HG02642 (cell line): ENCODE data around the gene IQGAP1.

Source experiments
- ATAC-seq: cut with Tn5 transposase; IDR thresholded peaks from one replicate; pipeline ENCODE4 v1.9.1; 2021; ENCODE audit warnings: mild to moderate bottlenecking; ENCODE audit not compliant: unreplicated experiment, poor library complexity

The IQGAP1 gene

DNA sequence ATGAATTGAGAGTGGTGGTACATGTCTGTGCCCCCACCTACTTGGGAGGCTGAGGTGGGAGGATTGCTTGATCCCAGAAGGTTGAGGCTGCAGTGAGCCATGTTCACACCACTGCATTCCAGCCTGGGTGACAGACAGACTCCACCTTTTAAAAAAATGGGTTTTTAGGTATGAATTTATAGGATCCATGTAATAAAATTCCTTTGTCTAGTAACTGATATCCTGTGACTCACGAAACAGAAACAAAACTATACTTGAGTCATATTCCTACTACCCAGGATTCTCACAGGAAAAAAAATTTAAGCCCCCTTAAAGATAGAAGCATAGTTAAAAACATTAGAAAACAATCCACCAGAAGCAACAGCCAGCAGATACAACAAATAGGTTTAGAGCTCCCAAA, 131.6 kb downstream of the IQGAP1 start:
- no peak for ATAC-seq

DNA sequence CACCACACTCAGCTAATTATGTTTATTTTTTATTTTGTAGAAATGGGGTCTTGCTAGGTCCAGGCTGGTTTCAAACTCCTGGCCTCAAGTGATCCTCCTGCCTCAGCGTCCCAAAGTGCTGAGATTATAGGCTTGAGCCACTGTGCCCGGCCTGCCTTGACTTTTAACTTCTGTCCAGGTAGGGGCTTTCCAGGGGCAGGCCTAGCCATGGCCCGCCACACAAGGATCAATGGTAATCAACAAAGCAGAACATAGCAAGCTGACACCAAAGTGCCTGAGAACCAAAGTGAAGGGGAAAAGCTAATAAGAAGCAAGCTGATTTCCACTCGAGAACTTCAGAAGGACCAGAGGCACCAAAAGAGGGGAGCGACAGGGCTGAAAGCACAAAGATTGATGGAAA, 132.3 kb downstream of the IQGAP1 start:
- no peak for ATAC-seq

DNA sequence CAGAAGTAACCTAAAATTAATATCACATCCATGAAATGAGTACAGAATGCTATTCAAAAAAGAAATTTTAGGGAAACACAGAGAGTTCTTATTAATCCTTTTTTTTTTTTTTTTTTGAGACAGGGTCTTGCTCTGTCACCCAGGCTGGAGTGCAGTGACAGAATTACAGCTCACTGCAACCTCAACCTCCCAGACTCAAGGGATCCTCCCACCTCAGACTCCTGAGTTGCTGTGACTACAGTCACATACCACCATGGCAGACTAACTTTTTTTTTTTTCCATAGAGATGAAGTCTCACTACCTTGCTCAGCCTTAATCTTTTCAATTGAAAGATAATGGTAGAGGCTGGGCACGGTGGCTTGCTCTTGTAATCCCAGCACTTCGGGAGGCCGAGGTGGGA, 135.3 kb downstream of the IQGAP1 start:
- no peak for ATAC-seq

DNA sequence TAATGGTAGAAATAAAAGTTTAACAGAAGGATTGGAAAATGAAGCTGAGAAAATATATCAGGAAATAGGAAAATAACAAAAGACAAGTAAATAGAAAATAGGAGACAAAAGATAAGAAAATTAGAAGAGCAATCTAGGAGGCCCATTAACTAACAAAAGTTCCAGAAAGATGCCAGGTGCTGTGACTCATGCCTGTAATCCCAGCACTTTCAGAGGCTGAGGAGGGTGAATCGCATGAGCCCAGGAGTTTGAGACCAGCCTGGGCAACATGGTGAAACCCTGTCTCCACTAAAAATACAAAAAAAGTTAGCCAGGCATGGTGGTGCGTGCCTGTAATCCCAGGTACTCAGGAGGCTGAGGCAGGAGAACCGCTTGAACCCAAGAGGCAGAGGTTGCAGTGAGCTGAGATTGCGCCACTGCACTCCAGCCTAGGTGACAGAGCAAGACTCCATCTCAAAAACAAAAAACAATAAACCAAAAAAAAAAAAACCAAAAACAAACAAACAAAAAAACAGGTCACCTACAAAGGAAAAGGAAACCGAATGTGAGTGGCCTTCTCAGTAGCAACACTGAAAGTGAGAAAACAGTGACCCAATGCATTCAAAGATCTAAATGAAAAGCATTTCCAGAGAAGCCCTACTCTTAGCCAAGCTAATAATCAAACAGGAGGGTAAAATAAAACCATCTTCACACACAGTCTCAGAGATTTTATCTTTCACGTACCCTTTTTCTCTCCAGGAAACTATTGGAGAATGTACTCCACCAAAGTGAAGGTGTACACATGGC, 136.2 kb downstream of the IQGAP1 start:
- ATAC-seq: peak; percentile 54

DNA sequence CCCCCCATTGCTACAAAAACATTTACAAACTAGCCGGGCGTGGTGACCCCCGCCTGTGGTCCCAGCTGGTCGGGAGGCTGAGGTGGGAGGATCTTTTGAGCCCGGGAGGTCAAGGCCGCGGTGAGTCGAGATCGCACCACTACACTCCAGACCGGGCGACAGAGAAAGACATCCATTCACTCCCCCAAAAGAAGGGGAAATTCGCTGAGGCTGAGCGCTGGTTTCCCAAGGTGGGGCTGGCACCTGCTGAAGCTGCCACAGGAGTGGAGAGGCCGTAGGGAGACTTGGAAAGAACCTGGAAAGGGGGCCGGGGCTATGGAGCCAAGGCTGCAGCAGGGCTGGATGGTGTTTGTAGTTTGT, 140.9 kb downstream of the IQGAP1 start:
- ATAC-seq: no peak

- ATAC-seq: peak; percentile 83
Measured at GRCh38 chr15:90529371-90530249, 141.6 kb downstream of the IQGAP1 start, which contains the start of gene CRTC3. Gene CRTC3, plus strand, starts transcription at chr15:90529923. Its CDS starts 149 bp downstream, at chr15:90530072.

GRCh38 chr15:90530250-90531051, 142.4 kb downstream of the IQGAP1 start:
- ATAC-seq: peak; percentile 47

GRCh38 chr15:90531147-90531546, 143.1 kb downstream of the IQGAP1 start:
- ATAC-seq: no peak

DNA sequence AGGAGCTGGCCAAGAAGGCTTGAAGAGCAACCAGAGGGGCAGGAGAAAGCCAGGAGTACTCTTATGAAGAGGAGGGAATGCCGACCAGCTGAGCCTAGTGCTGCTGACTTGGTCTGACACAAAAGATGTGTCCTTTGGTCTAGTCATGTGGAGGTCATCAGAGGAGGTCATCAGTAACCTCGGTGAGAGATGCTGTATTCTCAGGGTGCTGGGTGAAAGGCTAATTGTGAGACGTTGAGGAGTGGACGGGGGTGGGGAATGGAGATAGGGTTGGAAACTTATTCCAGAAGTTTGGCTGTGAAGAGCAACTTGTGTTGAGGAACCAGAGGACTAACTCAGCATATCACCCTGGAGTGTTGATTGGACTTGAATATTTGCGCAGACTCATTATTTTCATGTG, 147.2 kb downstream of the IQGAP1 start:
- no peak for ATAC-seq

- no peak for ATAC-seq
Measured at GRCh38 chr15:90539789-90540188, 151.7 kb downstream of the IQGAP1 start.

DNA sequence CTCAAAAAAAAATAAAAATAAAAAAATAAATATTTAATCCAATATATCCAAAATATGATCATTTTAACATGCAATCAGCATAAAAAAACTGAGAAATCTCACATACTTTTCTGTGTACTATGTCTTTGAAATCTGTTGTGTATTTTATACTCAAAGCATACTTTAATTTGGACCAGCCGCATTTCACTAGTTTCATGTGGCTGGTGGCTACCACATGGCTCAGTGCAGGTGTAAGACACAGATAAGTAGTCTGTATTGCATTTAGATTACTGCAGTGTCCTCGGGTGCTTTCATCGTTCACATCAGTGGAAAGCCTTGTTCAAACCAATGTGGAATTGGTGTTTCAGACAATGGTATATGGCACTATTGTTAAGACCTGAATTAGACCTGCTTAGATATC, 152.7 kb downstream of the IQGAP1 start:
- ATAC-seq: no peak

DNA sequence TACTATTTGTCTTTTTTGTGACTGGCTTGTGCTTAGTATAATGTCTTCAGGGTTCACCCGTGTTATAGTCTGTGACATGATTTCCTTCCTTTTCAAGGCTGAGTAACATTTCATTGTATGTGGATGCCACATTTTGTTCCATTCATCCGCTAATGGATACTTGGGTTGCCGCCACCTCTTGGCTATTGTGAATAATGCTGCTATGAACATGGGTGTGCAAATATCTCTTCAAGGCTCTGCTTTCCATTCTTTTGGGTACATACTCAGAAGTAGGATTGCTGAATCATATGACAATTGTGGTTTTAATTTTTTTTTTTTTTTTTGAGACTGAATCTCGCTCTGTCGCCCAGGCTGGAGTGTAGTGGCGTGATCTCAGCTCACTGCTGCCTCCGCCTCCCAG, 157.1 kb downstream of the IQGAP1 start:
- ATAC-seq: no peak

DNA sequence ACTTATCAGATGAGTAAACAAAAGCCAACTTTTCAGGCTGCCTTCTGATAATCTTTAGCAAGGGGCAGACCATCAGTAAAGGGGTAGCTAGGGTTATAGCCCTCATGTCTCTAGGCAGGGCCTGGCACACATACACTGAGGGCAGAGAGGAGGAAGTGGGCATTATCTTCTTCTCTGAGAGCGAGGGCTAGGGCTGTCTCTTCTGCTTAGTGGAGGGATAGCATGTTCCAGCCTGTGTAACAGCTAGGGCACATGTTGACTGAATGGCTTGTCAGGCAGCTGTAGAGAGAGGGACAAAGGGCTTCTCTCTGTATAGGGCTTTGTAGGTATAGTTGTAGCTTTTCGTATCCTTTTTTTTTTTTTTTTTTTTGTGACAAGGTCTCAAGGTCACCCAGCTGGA, 159.5 kb downstream of the IQGAP1 start:
- ATAC-seq: no peak

- ATAC-seq: no peak
Measured at GRCh38 chr15:90550919-90551318, 162.9 kb downstream of the IQGAP1 start.
